IMR-90 (cell line): ENCODE measurements around the gene OSGIN1. TPM values are rescaled to one million over a fixed set of nuclear protein-coding genes. Genes with fewer than 3 reads are reported as not detected.

Experiments used
- ATAC-seq: fragments of 200-7000 bp; cut with Tn5 transposase; 2 replicates; pipeline ENCODE4 v1.9.1; 2020; ENCODE audit warnings: low read depth, mild to moderate bottlenecking, moderate library complexity
- BruUV-seq: library from RNA; stranded (reverse); fragments of 400-500 nt; replicated peaks from 2 replicates; lab custom pipeline; 2021; lab: Mats Ljungman, UMichigan
- CTCF ChIA-PET: fragments of 300-600 bp; formaldehyde crosslinking; extraction: SDS; loops from one replicate; lab custom pipeline; 2021; ENCODE audit warnings: antibody characterized with exemption; lab: Yijun Ruan, JAX
- POLR2A ChIA-PET: fragments of 300-600 bp; sonication (Branson Sonifier 250); formaldehyde crosslinking; loops from one replicate; lab custom pipeline; 2022; ENCODE audit warnings: antibody characterized with exemption; ENCODE audit not compliant: unreplicated experiment; lab: Charles Lee
- DNase-seq: peaks from one replicate; pipeline ENCODE4 v3.0.0; 2013
- H2AFZ ChIP-seq: replicated peaks from 2 replicates; pipeline ENCODE3; 2013; ENCODE audit warnings: low read length, mild to moderate bottlenecking; ENCODE audit not compliant: poor library complexity
- H2AK5ac ChIP-seq: 2 replicates; pipeline ENCODE4 v1.6.1; 2013; ENCODE audit warnings: low read depth, low read length, inconsistent platforms
- H2AK9ac ChIP-seq: replicated peaks from 2 replicates; pipeline ENCODE3; 2013; ENCODE audit warnings: mild to moderate bottlenecking, low read depth, low read length, moderate library complexity; ENCODE audit not compliant: poor library complexity
- H2BK120ac ChIP-seq: 2 replicates; pipeline ENCODE4 v1.6.1; 2013; ENCODE audit warnings: low read depth, low read length, inconsistent platforms
- H2BK15ac ChIP-seq: 3 replicates; pipeline ENCODE4 v1.6.1; 2013; ENCODE audit warnings: low read depth, low read length, inconsistent platforms
- H2BK20ac ChIP-seq: 2 replicates; pipeline ENCODE4 v1.6.1; 2013; ENCODE audit warnings: low read depth, mild to moderate bottlenecking, inconsistent platforms, low read length, moderate library complexity
- H2BK5ac ChIP-seq: 2 replicates; pipeline ENCODE4 v1.6.1; 2013; ENCODE audit warnings: mild to moderate bottlenecking, low read depth, low read length, inconsistent platforms; ENCODE audit not compliant: poor library complexity, severe bottlenecking
- H3K14ac ChIP-seq: replicated peaks from 2 replicates; pipeline ENCODE4 v1.6.1; 2013; ENCODE audit warnings: low read depth, low read length, inconsistent platforms
- H3K18ac ChIP-seq: 2 replicates; pipeline ENCODE4 v1.6.1; 2013; ENCODE audit warnings: low read depth, low read length, control low read depth
- H3K23ac ChIP-seq: 2 replicates; pipeline ENCODE4 v1.6.1; 2013; ENCODE audit warnings: low read depth, low read length, inconsistent platforms
- H3K27ac ChIP-seq: 2 replicates; pipeline ENCODE4 v1.5.1; 2013; ENCODE audit warnings: mild to moderate bottlenecking, control low read depth, low read length; ENCODE audit not compliant: insufficient read depth
- H3K27me3 ChIP-seq: 2 replicates; pipeline ENCODE4 v1.6.1; 2013; ENCODE audit warnings: low read length; ENCODE audit not compliant: control insufficient read depth, insufficient read depth
- H3K36me3 ChIP-seq: 2 replicates; pipeline ENCODE4 v1.6.1; 2013; ENCODE audit warnings: low read length, mixed read lengths; ENCODE audit not compliant: control insufficient read depth, insufficient read depth
- H3K4ac ChIP-seq: 2 replicates; pipeline ENCODE4 v1.6.1; 2013; ENCODE audit warnings: low read depth, low read length, inconsistent platforms
- H3K4me1 ChIP-seq: 2 replicates; pipeline ENCODE4 v1.6.1; 2013; ENCODE audit warnings: low read length, mixed read lengths; ENCODE audit not compliant: control insufficient read depth, insufficient read depth
- H3K4me2 ChIP-seq: 2 replicates; pipeline ENCODE4 v1.6.1; 2013; ENCODE audit warnings: low read depth, mild to moderate bottlenecking, control low read depth, low read length, moderate library complexity
- H3K4me3 ChIP-seq: 2 replicates; pipeline ENCODE4 v1.5.1; 2013; ENCODE audit warnings: low read depth, mild to moderate bottlenecking, control low read depth, low read length, moderate library complexity; ENCODE audit not compliant: insufficient read depth
- H3K56ac ChIP-seq: 2 replicates; pipeline ENCODE4 v1.6.1; 2013; ENCODE audit warnings: low read length, inconsistent platforms; ENCODE audit not compliant: insufficient read depth; ENCODE audit errors: extremely low read depth
- H3K79me1 ChIP-seq, 2 experiments: 2 replicates each; pipeline ENCODE4 v1.6.1; 2013; ENCODE audit warnings: low read length in 2 of 2, inconsistent platforms in 1 of 2, low read depth in 1 of 2
- H3K9ac ChIP-seq: 2 replicates; pipeline ENCODE4 v1.6.1; 2013; ENCODE audit warnings: low read depth, low read length, control low read depth
- H3K9me1 ChIP-seq: 2 replicates; pipeline ENCODE4 v1.6.1; 2013; ENCODE audit warnings: low read length, inconsistent platforms; ENCODE audit not compliant: insufficient read depth
- H3K9me3 ChIP-seq: 2 replicates; pipeline ENCODE4 v1.6.1; 2013; ENCODE audit warnings: low read length; ENCODE audit not compliant: control insufficient read depth, insufficient read depth
- H4K20me1 ChIP-seq: 2 replicates; pipeline ENCODE4 v1.6.1; 2013; ENCODE audit warnings: low read length, inconsistent platforms; ENCODE audit not compliant: insufficient read depth
- H4K5ac ChIP-seq: 2 replicates; pipeline ENCODE4 v1.6.1; 2013; ENCODE audit warnings: mild to moderate bottlenecking, low read depth, low read length, control low read depth
- H4K8ac ChIP-seq, 2 experiments: 2 replicates each; pipeline ENCODE4 v1.6.1; 2013; ENCODE audit warnings: low read depth in 2 of 2, low read length in 2 of 2, control low read depth in 1 of 2, inconsistent platforms in 1 of 2
- H4K91ac ChIP-seq: 2 replicates; pipeline ENCODE4 v1.6.1; 2013; ENCODE audit warnings: low read depth, low read length, inconsistent platforms; ENCODE audit not compliant: insufficient read depth
- BHLHE40 ChIP-seq: fragments of 150-350 bp; IDR thresholded peaks from 2 replicates; pipeline ENCODE4 v1.6.1; 2016; ENCODE audit warnings: mild to moderate bottlenecking, low read depth, low read length
- CEBPB ChIP-seq: IDR thresholded peaks from 2 replicates; pipeline ENCODE4 v1.6.1; 2012; ENCODE audit warnings: low read depth, low read length, improper control_type of control experiment
- CHD1 ChIP-seq: IDR thresholded peaks from 2 replicates; pipeline ENCODE4 v1.6.1; 2012; ENCODE audit warnings: low read depth, low read length, improper control_type of control experiment
- RCOR1 ChIP-seq: IDR thresholded peaks from 2 replicates; pipeline ENCODE4 v1.6.1; 2012; ENCODE audit warnings: mild to moderate bottlenecking, low read length, improper control_type of control experiment; ENCODE audit not compliant: insufficient replicate concordance
- WGBS, 2 experiments: methylation state at CpG; one replicate each; pipeline versions ENCODE4 v1.1.5 to v1.1.7; 2013; ENCODE audit warnings: missing lambda C conversion rate in 2 of 2; ENCODE audit not compliant: insufficient read length in 1 of 2; ENCODE audit errors: extremely low coverage in 2 of 2; 5-methylcytosine and 5-hydroxymethylcytosine counted together
- dilution Hi-C: fragments of 300-500 bp; cut with HindIII; formaldehyde crosslinking; loops from one replicate; pipeline ENCODE4 v1.14.3; 2018; ENCODE audit warnings: low sequenced_read_pairs; ENCODE audit not compliant: unreplicated experiment
- in situ Hi-C: fragments of 300-500 bp; cut with MboI; formaldehyde crosslinking; loops from 3 replicates; pipeline ENCODE4 v1.14.3; 2019; ENCODE audit warnings: low sequenced_read_pairs, inconsistent platforms, mixed read lengths
- intact Hi-C: fragments of 100-400 bp; cut with micrococcal nuclease; formaldehyde crosslinking; loops from 2 replicates; pipeline ENCODE4 v1.10.0; 2022
- polyA plus RNA-seq, 3 experiments: library from polyadenylated mRNA; depleted of rRNA; stranded (reverse); fragments of >200 nt; gene quantifications; 2 replicates each; pipeline ENCODE4 v1.2.3, GENCODE V29; 2012; ENCODE audit warnings: low replicate concordance in 1 of 3
- total RNA-seq: library from RNA; depleted of rRNA; stranded (reverse); fragments of >200 nt; gene quantifications from 2 replicates; pipeline ENCODE4 v1.2.3, GENCODE V29; 2012
- TF ChIP-seq, protein P1 (sequence below): conservative IDR thresholded peaks from 2 replicates; pipeline ENCODE4 v1.5.1; 2012; ENCODE audit warnings: mild to moderate bottlenecking, low read depth, low read length, improper control_type of control experiment

The OSGIN1 gene
- total and polyA plus RNA-seq, 2 of the 4 experiments (the other 2 are of a cell fraction): 0.90 to 6.4 TPM

DNA sequence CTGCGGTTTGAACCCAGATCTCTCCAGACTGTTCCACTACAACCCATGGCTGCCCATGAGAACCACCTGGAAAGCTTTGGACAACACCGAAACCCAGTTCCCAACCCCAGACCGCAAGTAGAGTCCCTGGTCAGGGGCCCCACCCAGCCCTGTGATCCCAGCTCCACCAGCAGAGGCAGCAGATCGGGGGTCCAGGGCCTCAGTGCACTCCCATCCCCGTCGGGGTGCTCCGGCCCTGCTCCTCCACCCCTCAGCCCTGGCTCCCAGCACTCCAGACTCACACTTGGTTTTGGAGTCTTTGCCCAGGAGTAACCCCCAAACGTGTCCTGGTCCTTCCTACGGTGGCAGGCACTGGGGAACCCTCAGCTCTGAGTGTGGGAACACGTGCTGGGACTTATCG is 20.7 kb upstream of the OSGIN1 start:
- Histone ChIP-seq H4K8ac (no peak overlapping the region), H3K4ac (no peak overlapping the region), H3K56ac (no peak overlapping the region), H3K27me3 (no peaks in the 10 kb centered on the region; the same call in 1 of the 2 replicates), H3K79me1 (no peaks in the 10 kb centered on the region), H3K9me3 (no peaks in the 10 kb centered on the region), H3K4me2 (no peak overlapping the region), H2AK9ac (no peak overlapping the region), H3K36me3 (no peaks in the 10 kb centered on the region), H2BK20ac (no peak overlapping the region), H4K5ac (no peak overlapping the region), H3K9me1 (no peaks in the 10 kb centered on the region), H3K4me1 (peaks cover 8% of the 10 kb centered on the region), H3K27ac (no peak overlapping the region), H2BK15ac (no peak overlapping the region), H3K23ac (no peak overlapping the region), H3K18ac (no peak overlapping the region), H2BK120ac (no peak overlapping the region), H3K4me3 (no peak overlapping the region), H2BK5ac (no peak overlapping the region), H4K91ac (no peak overlapping the region), H2AFZ (no peak overlapping the region), H4K20me1 (no peaks in the 10 kb centered on the region), H3K9ac (no peak overlapping the region), H3K14ac (no peak overlapping the region), H2AK5ac (no peak overlapping the region)
- ChIA-PET POLR2A (no interaction called here), CTCF (no interaction called here)
- no TSS peak for BruUV-seq
- in situ Hi-C loops (no loop called here), dilution Hi-C loops (no loop called here), intact Hi-C loops (no loop called here)
- no peak for DNase-seq
- no peak for ATAC-seq
- TF ChIP-seq CEBPB: no peak
- TF ChIP-seq CHD1: no peak
- no peak for TF ChIP-seq BHLHE40
- no peak for TF ChIP-seq RCOR1
- TF ChIP-seq, protein P1, sequence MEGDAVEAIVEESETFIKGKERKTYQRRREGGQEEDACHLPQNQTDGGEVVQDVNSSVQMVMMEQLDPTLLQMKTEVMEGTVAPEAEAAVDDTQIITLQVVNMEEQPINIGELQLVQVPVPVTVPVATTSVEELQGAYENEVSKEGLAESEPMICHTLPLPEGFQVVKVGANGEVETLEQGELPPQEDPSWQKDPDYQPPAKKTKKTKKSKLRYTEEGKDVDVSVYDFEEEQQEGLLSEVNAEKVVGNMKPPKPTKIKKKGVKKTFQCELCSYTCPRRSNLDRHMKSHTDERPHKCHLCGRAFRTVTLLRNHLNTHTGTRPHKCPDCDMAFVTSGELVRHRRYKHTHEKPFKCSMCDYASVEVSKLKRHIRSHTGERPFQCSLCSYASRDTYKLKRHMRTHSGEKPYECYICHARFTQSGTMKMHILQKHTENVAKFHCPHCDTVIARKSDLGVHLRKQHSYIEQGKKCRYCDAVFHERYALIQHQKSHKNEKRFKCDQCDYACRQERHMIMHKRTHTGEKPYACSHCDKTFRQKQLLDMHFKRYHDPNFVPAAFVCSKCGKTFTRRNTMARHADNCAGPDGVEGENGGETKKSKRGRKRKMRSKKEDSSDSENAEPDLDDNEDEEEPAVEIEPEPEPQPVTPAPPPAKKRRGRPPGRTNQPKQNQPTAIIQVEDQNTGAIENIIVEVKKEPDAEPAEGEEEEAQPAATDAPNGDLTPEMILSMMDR: no peak
- 77% methylated on average over 6 of the region's 11 CpGs; no CpG with 5 or more reads in 1 of the 2 experiments for whole genome bisulfite sequencing, 2 experiments
